PFSK-1 (cell line): ENCODE measurements around the gene DYRK3.

Experiments
- POLR2AphosphoS5 ChIP-seq: IDR thresholded peaks from 2 replicates; pipeline ENCODE4 v1.6.1; 2012; ENCODE audit warnings: low read depth, mild to moderate bottlenecking, control low read depth, low read length, moderate library complexity
- REST ChIP-seq, 2 experiments: IDR thresholded peaks; 2 replicates each; pipeline versions ENCODE4 v1.6.1 to v1.8.0; 2011 to 2012; ENCODE audit warnings: low read depth in 2 of 2, low read length in 2 of 2, control low read depth in 1 of 2, inconsistent platforms in 1 of 2, mild to moderate bottlenecking in 1 of 2, moderate library complexity in 1 of 2; ENCODE audit not compliant: insufficient read depth in 1 of 2
- TAF1 ChIP-seq: IDR thresholded peaks from 2 replicates; pipeline ENCODE4 v1.6.1; 2012; ENCODE audit warnings: low read length, control low read depth, borderline replicate concordance; ENCODE audit not compliant: insufficient read depth

- TF ChIP-seq POLR2AphosphoS5 (peak; percentile 92), REST (IDR thresholded peaks at IDR 0.05; ENCODE audit: insufficient read depth in 1 of 2, low read depth in 2 of 2, low read length in 2 of 2) (peak; percentile 41 to 47; a peak in 1 of 4 replicates), TAF1 (peak; percentile 97)
Observed at GRCh38 chr1:206612129-206612876, 23.0 kb upstream of the DYRK3 start, which contains the start of gene EIF2D.
